Measurements from ENCODE around the gene CCDC136. TPM values are rescaled to one million over a fixed set of nuclear protein-coding genes. Genes with fewer than 3 reads are reported as not detected.

The CCDC136 gene
- total RNA-seq, 1 experiment from 2014 or later, result 31.1 TPM

- H2AK5ac ChIP-seq (ENCODE audit: insufficient read length, low read length), result no peak overlapping the region
- TF ChIP-seq CTCF (conservative IDR thresholded peaks at IDR 0.05), result no peak
- H3K18ac ChIP-seq (ENCODE audit: insufficient read length, low read depth, low read length), result no peak overlapping the region
- no peak overlapping the region for H2BK12ac ChIP-seq (ENCODE audit: insufficient read length, low read depth, low read length)
- no CpG with 5 or more reads among the region's 13 CpGs for WGBS (ENCODE audit: extremely low coverage, insufficient read length, low lambda C conversion rate)
- peaks cover 39% of the 10 kb centered on the region for H3K27me3 Mint-ChIP-seq (ENCODE audit: low read depth)
- no peak overlapping the region for H3T11ph ChIP-seq (ENCODE audit: low read length)
- H3K9ac ChIP-seq (ENCODE audit: extremely low read depth, insufficient read length, low read length), result no peak overlapping the region
- peak; percentile 64 for DNase-seq
- H4K8ac ChIP-seq (replicated peaks; ENCODE audit: insufficient read length, low read depth, low read length), result no peak overlapping the region
- H3K79me2 ChIP-seq (ENCODE audit: insufficient read depth, low read length), result no peaks in the 10 kb centered on the region
- H3K27me3 ChIP-seq (ENCODE audit: insufficient read depth, low read length), result peaks cover 12% of the 10 kb centered on the region; the same call in 1 of the 2 replicates
- H2BK15ac ChIP-seq (ENCODE audit: low read depth, low read length), result no peak overlapping the region
- H3K36me3 Mint-ChIP-seq (ENCODE audit: insufficient read depth in 1 of 3, low read depth in 3 of 3), result no peaks in the 10 kb centered on the region
- H3K4me2 ChIP-seq (ENCODE audit: insufficient read depth, insufficient read length, low read length), result peak overlapping the region; percentile 80
- H3K9me3 Mint-ChIP-seq, result no peaks in the 10 kb centered on the region
- H4K20me1 ChIP-seq (ENCODE audit: control insufficient read depth, insufficient read depth, insufficient read length), result no peaks in the 10 kb centered on the region
- H3K4me1 ChIP-seq (ENCODE audit: insufficient read depth, low read length), result peaks cover 5% of the 10 kb centered on the region; the same call in 1 of the 2 replicates
- no peak overlapping the region for H3K56ac ChIP-seq (ENCODE audit: insufficient read length, low read depth, low read length)
- H3K27ac ChIP-seq (ENCODE audit: insufficient read length, low read depth, low read length), result no peak overlapping the region
- peaks cover 25 to 44% of the 10 kb centered on the region in 2 experiments for H3K4me1 Mint-ChIP-seq
- peak overlapping the region in 1 of 2 experiments; percentile 80; a peak in 3 of 5 replicates for H3K4me3 Mint-ChIP-seq
- no peak overlapping the region for H2BK20ac ChIP-seq (ENCODE audit: low read depth, low read length, poor library complexity, severe bottlenecking)
- H2AFZ ChIP-seq (ENCODE audit: low read length), result no peak overlapping the region
- no peak overlapping the region for H3K4ac ChIP-seq (ENCODE audit: low read depth, low read length)
- no peak overlapping the region for H2BK5ac ChIP-seq (ENCODE audit: insufficient read length, low read length)
- H3K23me2 ChIP-seq (ENCODE audit: insufficient read length, low read depth, low read length, poor library complexity, severe bottlenecking), result peaks cover 22% of the 10 kb centered on the region
- H3K27ac Mint-ChIP-seq, result no peak overlapping the region
- no peaks in the 10 kb centered on the region for H3K79me1 ChIP-seq (ENCODE audit: insufficient read depth, low read depth, low read length, poor library complexity, severe bottlenecking)
- no peak overlapping the region for H3K14ac ChIP-seq (ENCODE audit: insufficient read depth, low read length)
- H4K5ac ChIP-seq (ENCODE audit: insufficient read length, low read depth, low read length), result no peak overlapping the region
- H3K9me3 ChIP-seq (ENCODE audit: control insufficient read depth, low read depth, low read length), result no peaks in the 10 kb centered on the region
- no peak overlapping the region for H4K91ac ChIP-seq (ENCODE audit: insufficient read length, low read depth, low read length)
- no peak overlapping the region for H2BK120ac ChIP-seq (ENCODE audit: low read depth, low read length, poor library complexity, severe bottlenecking)
- no peak overlapping the region for H3K23ac ChIP-seq (ENCODE audit: insufficient read length, low read depth, low read length)
Observed at GRCh38 chr7:128833148-128833945, 41.6 kb downstream of the CCDC136 start.
